Body of pancreas (tissue), 4 donors: ENCODE data around the gene ZFP69B.

Experiments
- CTCF ChIP-seq, 7 experiments: fragments of 450-650 bp in 4 of 7; fragments of 200-600 bp in 3 of 7; sonication (generic) in 3 of 7; IDR thresholded peaks; one replicate each; pipeline ENCODE4 v1.5.1; 2016 to 2019; ENCODE audit warnings: antibody characterized with exemption in 7 of 7
- POLR2A ChIP-seq, 3 donors: fragments of 450-650 bp; IDR thresholded peaks; one replicate each; pipeline ENCODE4 v1.6.1; 2016; ENCODE audit warnings: antibody characterized with exemption in 3 of 3, mild to moderate bottlenecking in 2 of 3

- TF ChIP-seq CTCF (IDR thresholded peaks at IDR 0.05) (no peak), POLR2A (IDR thresholded peaks at IDR 0.05) (no peak)
These were observed 36.6 kb upstream of the ZFP69B start for GRCh38 chr1:40413527-40414252.
